Esophagus mucosa (tissue), 1 donor: ENCODE results near the gene TBX10. TPM values are rescaled to one million over a fixed set of nuclear protein-coding genes. Genes with fewer than 3 reads are reported as not detected.
"Not testable (repeated sequence)": the region's sequence is repeated elsewhere in the genome, so short reads cannot be mapped to it uniquely, and the experiment has no call there.

Experiments
- ATAC-seq: fragments of 200-7000 bp; cut with Tn5 transposase; one replicate; pipeline ENCODE4 v1.9.1; 2020
- total RNA-seq: library from RNA; stranded (reverse); gene quantifications from one replicate; pipeline ENCODE4 v1.2.4, GENCODE V29; 2023
- donor health status: DM: yes; HTN: yes; CAD: no.

The TBX10 gene
- total RNA-seq, 1 donor from 2014 or later: not detected

DNA sequence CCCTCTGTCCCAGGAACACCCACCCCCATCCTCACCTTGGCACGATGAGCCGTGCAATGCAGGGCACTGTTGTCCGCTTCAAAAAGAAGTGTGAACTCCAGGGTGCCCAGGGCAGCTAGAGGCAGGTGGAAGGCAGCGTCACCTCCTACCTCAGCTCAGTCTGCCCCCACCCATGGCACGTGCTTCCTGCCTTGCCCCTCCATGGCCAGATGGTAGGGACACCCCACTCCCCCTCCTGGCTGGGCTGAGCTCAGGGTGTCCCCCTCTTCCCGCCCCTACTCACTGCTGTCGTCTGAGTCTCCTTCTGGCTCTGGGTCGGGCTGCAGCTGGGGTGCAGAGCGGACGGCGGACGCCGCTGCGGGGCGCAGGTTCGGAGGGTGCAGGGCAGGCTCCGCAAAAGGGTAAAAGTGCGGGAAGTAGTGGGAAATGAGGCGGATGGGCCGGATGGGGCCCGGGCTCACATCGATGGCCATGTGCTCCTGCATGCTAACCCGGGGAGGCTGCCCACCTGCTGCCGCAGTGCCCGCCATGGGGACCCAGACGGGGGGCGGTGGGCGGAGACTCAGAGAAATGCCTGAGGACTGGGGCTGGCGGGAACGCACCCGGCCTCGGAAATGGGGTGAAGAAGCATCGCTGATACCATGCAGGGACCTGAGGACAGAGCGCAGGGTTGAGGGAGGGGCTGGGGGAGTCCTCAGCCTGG lies 23.7 kb downstream of the TBX10 start:
- peak; percentile 2 for ATAC-seq

GRCh38 chr11:67614730-67615714 lies 24.5 kb downstream of the TBX10 start:
- peak; percentile 62 for ATAC-seq

GRCh38 chr11:67613960-67614715 lies 25.4 kb downstream of the TBX10 start:
- ATAC-seq: peak; percentile 62

- no peak for ATAC-seq
These were observed 26.1 kb downstream of the TBX10 start for GRCh38 chr11:67613313-67613959.

DNA sequence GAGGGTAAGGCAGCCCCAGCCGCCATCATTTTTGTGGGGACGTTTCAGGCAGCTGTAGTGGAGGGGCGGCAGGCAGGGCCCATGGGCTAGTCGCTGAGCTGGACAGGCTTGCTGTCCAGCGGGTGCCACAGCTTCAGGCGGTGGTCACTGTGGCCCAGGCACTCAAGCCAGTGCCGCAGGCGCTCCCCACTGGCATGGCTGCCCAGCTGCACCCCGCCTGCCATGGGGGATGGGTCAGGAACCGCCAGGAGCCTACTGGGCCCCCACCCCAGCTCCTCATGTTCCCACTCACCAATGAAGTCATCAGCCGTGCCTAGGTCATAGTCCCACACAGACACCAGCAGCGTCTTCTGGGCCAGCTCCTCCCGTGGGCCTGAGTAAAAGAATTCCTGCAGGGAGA lies 26.8 kb downstream of the TBX10 start:
- ATAC-seq: no peak

DNA sequence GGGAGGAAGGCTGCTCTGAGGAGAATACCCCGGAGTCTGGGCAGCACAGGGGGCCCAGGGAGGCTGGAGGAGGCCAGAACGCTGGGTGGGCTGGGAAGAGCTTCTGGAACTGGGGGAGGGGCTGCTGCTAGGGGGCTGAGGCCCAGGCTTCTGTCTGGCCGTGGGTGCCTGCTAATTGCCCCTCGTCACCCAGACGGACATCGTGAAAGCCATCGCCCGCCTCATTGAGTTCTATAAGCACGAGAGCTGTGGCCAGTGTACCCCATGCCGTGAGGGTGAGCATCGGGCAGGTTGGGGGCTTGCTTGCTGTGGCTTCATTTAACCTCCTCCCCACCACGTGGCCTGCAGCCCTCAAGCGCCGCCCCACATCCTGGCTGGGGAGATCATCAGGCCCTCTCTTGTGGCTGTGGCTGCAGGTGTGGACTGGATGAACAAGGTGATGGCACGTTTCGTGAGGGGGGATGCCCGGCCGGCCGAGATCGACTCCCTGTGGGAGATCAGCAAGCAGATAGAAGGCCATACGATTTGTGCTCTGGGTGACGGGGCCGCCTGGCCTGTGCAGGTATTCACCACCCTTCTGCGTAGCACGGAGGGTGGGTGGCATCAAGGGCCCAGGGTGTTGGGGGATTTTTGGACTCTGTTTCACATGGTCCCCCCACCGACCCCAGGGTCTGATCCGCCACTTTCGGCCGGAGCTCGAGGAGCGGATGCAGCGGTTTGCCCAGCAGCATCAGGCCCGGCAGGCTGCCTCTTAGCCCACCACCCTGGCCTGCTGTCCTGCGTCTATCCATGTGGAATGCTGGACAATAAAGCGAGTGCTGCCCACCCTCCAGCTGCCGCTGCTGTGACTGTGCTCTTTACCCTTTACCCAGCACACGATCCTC lies 27.6 kb downstream of the TBX10 start:
- no peak for ATAC-seq

GRCh38 chr11:67611165-67611564 lies 28.4 kb downstream of the TBX10 start:
- no peak for ATAC-seq

- no peak for ATAC-seq
These were observed 29.2 kb downstream of the TBX10 start for GRCh38 chr11:67610302-67610868.

GRCh38 chr11:67609316-67609715 lies 30.2 kb downstream of the TBX10 start:
- no peak for ATAC-seq

GRCh38 chr11:67608486-67608885 lies 31.1 kb downstream of the TBX10 start:
- ATAC-seq: no peak

GRCh38 chr11:67607507-67607906 lies 32.1 kb downstream of the TBX10 start:
- no peak for ATAC-seq

DNA sequence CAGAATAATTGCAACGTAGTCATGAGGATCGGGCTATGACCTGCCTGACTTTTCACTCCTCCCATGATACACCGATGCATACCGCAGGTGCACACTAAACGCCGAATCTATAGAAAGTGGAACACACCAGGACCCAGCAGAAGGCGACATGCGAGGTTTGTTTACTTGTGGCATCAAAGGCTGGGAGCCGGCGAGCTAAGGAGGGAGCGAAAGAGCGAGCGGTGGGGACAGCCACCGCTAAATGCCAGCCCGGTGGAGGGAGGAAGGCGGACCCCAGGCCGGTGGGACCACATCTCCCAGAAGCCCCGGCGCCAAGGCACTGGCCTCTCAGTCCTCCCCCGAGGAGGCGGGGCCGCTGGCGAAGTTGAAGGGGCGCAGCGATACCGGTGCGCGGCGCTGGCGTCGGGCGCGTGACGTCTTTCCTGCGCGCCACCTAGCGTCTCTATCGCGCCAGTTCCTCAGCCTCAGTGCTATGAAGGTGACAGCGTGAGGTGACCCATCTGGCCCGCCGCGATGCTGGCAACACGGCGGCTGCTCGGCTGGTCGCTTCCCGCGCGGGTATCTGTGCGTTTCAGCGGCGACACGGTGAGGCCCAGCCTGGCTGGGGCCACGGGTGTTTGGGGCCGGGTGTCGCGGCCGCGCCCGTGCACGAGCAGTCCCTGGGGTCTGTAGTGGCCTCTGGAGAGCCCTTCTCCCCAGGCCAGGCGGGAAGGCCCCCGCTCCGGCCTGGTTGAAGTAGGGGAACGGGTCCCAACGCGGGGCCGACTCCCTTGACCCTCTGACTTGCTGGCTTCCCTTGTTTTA lies 32.9 kb downstream of the TBX10 start, which contains the start of gene NDUFV1:
Gene NDUFV1 (plus strand): TSS at position 445 of the 804 bp plus-strand sequence. CDS start 69 bp downstream, at position 514.
- ATAC-seq: peak; percentile 94

DNA sequence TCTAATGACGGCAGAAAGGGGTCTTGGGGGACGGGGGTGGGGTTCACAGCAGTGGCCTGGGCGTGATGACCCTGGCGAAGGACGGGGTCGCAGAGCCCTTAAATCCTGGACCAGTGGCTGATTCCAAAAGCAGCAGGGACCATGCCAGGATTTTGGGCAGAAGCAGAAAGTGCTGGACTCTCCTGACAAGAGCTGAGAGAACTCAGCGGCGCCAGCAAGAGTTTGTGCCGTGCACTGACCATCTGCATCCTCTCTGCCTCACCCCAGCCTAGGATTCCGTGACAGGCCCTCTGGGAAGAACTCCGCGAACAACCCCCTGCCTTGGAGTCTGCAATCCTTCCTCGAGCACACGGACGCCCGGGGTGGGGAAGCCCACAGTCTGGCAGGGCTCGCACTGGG lies 33.5 kb downstream of the TBX10 start:
- ATAC-seq: no peak

- no peak for ATAC-seq
These were observed 34.1 kb downstream of the TBX10 start for GRCh38 chr11:67605231-67606011.

DNA sequence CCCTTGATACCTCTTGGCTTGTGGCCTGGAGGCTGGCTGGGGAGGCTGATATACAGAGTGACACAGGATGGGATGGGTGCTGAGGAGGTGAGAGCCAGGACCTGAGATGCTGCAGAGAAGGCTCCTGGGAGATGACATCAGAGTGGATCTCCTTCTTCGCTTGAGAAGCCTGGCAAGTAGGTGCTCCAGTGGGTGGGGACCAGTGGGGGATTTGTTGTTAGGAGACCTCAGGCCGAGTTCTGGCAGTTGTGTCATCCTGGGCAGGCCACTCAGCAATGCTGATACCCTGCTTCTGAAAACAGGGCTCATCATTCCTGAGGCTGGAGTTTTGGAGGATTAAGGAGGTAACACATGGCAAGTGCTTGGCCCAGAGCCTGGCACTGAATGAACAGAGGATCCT lies 34.7 kb downstream of the TBX10 start:
- ATAC-seq: no peak

DNA sequence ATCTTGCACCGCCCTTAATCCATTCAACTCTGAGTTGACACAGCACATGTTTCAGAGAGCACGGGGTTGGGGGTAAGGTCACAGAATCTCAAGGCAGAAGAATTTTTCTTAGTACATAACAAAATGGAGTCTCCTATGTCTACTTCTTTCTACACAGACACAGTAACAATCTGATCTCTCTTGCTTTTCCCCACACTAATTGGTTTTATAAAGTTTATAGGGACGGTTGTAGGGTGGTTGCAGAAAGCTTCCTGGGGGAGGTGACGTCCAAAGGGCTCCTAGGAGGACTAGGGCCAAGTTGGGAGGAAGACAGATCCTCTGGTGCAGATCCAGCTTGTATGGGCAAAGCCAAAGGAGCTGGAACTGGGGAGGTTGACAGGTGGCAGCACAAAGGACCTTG lies 35.4 kb downstream of the TBX10 start:
- not testable (repeated sequence) for ATAC-seq

- ATAC-seq: peak; percentile 33
These were observed 38.5 kb downstream of the TBX10 start for GRCh38 chr11:67601098-67601497.

DNA sequence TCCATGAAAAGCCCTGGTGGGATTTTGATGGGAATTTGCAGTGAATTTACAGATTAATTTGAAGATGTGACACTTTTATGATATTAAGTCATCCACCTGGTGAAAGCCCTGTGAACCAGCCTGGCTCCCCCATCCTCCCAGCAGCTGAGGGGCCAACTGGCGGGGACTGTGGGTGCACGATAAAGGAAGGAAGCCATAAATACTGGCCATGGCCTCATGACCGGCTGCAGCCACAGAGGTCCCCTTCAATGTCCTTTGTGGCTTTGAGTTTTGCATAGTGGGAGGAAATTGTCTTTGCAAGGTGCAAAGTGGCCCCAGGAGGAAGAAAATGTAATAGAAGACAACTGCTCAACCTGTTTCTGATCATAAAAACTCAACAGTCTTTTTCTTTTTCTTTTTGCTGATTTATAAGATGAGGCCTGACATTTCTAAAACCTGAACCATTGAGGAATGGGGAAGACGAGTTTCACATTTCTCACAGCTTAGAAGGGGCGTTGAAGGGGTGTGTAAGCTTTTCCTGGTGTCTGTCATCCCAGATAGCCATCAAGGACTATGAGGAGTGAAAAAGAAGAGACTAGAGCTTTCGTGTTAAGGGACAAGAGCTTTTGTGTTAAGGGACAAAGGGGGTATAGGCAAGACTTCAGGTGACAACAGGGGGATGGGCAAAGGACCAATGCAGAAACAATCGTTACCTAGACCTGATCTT lies 39.1 kb downstream of the TBX10 start:
- ATAC-seq: peak; percentile 48
